Stomach (tissue), 4 donors: Measurements from ENCODE around the gene AZI2.

Source experiments
- CTCF ChIP-seq, 7 experiments: fragments of 450-650 bp in 4 of 7; fragments of 200-600 bp in 3 of 7; sonication (generic) in 3 of 7; IDR thresholded peaks; one replicate each; pipeline ENCODE4 v1.5.1; 2016 to 2019; ENCODE audit warnings: antibody characterized with exemption in 7 of 7, control low read depth in 2 of 7, mild to moderate bottlenecking in 1 of 7
- EP300 ChIP-seq: sonication (generic); formaldehyde crosslinking; IDR thresholded peaks from one replicate; pipeline ENCODE4 v1.6.1; 2017; ENCODE audit warnings: antibody characterized with exemption

GRCh38 chr3:28279770-28280169 is 68.9 kb downstream of the AZI2 start:
- TF ChIP-seq CTCF (IDR thresholded peaks at IDR 0.05) (no peak), EP300 (no peak)
